ENCODE data around the gene SLC39A8. TPM values are rescaled to one million over a fixed set of nuclear protein-coding genes. Genes with fewer than 3 reads are reported as not detected.
A peak's percentile ranks its signal among the peaks of the same experiment; 100 is the strongest.

The SLC39A8 gene
- total RNA-seq, 1 experiment from 2014 or later = 18.2 TPM

- no peak for DNase-seq (ENCODE audit: low read depth)
Measured at GRCh38 chr4:102341201-102341600, 4.1 kb downstream of the SLC39A8 start.

GRCh38 chr4:102339018-102339417, 6.3 kb downstream of the SLC39A8 start:
- no peak for DNase-seq (ENCODE audit: low read depth)

- DNase-seq (ENCODE audit: low read depth) = peak; percentile 4
Measured at GRCh38 chr4:102338405-102338804, 6.9 kb downstream of the SLC39A8 start.

- peak; percentile 12 for DNase-seq (ENCODE audit: low read depth)
Measured at GRCh38 chr4:102335616-102336015, 9.7 kb downstream of the SLC39A8 start.

GRCh38 chr4:102334624-102335023, 10.7 kb downstream of the SLC39A8 start:
- DNase-seq (ENCODE audit: low read depth) = no peak

GRCh38 chr4:102333787-102334186, 11.5 kb downstream of the SLC39A8 start:
- no peak for DNase-seq (ENCODE audit: low read depth)

GRCh38 chr4:102328045-102328444, 17.2 kb downstream of the SLC39A8 start:
- peak; percentile 44 for DNase-seq (ENCODE audit: low read depth)

- DNase-seq (ENCODE audit: low read depth) = no peak
Measured at GRCh38 chr4:102326951-102327350, 18.3 kb downstream of the SLC39A8 start.

GRCh38 chr4:102324730-102325129, 20.6 kb downstream of the SLC39A8 start:
- DNase-seq (ENCODE audit: low read depth) = no peak

GRCh38 chr4:102322736-102323135, 22.5 kb downstream of the SLC39A8 start:
- DNase-seq (ENCODE audit: low read depth) = no peak

GRCh38 chr4:102321260-102321995, 23.9 kb downstream of the SLC39A8 start:
- no peak for DNase-seq (ENCODE audit: low read depth)

- DNase-seq (ENCODE audit: low read depth) = no peak
Measured at GRCh38 chr4:102319594-102319993, 25.7 kb downstream of the SLC39A8 start.

GRCh38 chr4:102318526-102318925, 26.8 kb downstream of the SLC39A8 start:
- DNase-seq (ENCODE audit: low read depth) = no peak

- no peak for DNase-seq (ENCODE audit: low read depth)
Measured at GRCh38 chr4:102318105-102318504, 27.2 kb downstream of the SLC39A8 start.

GRCh38 chr4:102317459-102317858, 27.8 kb downstream of the SLC39A8 start:
- DNase-seq (ENCODE audit: low read depth) = no peak

- no peak for DNase-seq (ENCODE audit: low read depth)
Measured at GRCh38 chr4:102316585-102316984, 28.7 kb downstream of the SLC39A8 start.

- no peak for DNase-seq (ENCODE audit: low read depth)
Measured at GRCh38 chr4:102315532-102315931, 29.8 kb downstream of the SLC39A8 start.

- no peak for DNase-seq (ENCODE audit: low read depth)
Measured at GRCh38 chr4:102312417-102312816, 32.9 kb downstream of the SLC39A8 start.

GRCh38 chr4:102311912-102312311, 33.4 kb downstream of the SLC39A8 start:
- no peak for DNase-seq (ENCODE audit: low read depth)

- DNase-seq (ENCODE audit: low read depth) = no peak
Measured at GRCh38 chr4:102311407-102311806, 33.9 kb downstream of the SLC39A8 start.

- no peak for DNase-seq (ENCODE audit: low read depth)
Measured at GRCh38 chr4:102308032-102308799, 37.1 kb downstream of the SLC39A8 start.

- DNase-seq (ENCODE audit: low read depth) = no peak
Measured at GRCh38 chr4:102305666-102306065, 39.6 kb downstream of the SLC39A8 start.

GRCh38 chr4:102302762-102303161, 42.5 kb downstream of the SLC39A8 start:
- no peak for DNase-seq (ENCODE audit: low read depth)

Data from M059J (cell line).